Esophagus squamous epithelium (tissue), 5 donors: Measurements from ENCODE around the gene ASF1A. TPM values are rescaled to one million over a fixed set of nuclear protein-coding genes. Genes with fewer than 3 reads are reported as not detected.

ENCODE experiments used
- DNase-seq: peaks from one replicate; lab custom pipeline; 2025; lab: John Stamatoyannopoulos, UW
- H3K27ac ChIP-seq, 4 donors: fragments of 200-600 bp; sonication (generic); one replicate each; pipeline ENCODE4 v1.5.1; 2016 to 2019; ENCODE audit warnings: mild to moderate bottlenecking in 1 of 4
- H3K27me3 ChIP-seq, 4 donors: fragments of 200-600 bp; sonication (generic); 1 replicate in 3 of 4; 2 replicates in 1 of 4; pipeline versions ENCODE4 v1.5.1 to v1.6.0; 2017 to 2021; ENCODE audit warnings: antibody characterized with exemption in 1 of 4
- H3K36me3 ChIP-seq, 3 donors: fragments of 200-600 bp; sonication (generic); one replicate each; pipeline ENCODE4 v1.5.1; 2016 to 2019
- H3K4me1 ChIP-seq, 3 donors: fragments of 200-600 bp; sonication (generic); one replicate each; pipeline ENCODE4 v1.5.1; 2017 to 2019
- H3K4me3 ChIP-seq, 4 donors: fragments of 200-600 bp; sonication (generic); 1 replicate in 3 of 4; 2 replicates in 1 of 4; pipeline ENCODE4 v1.5.1; 2016 to 2019; ENCODE audit warnings: mild to moderate bottlenecking in 2 of 4, moderate library complexity in 1 of 4
- H3K9me3 ChIP-seq, 3 donors: fragments of 200-600 bp; sonication (generic); one replicate each; pipeline ENCODE4 v1.5.1; 2016 to 2019
- CTCF ChIP-seq, 6 experiments: fragments of 450-650 bp in 4 of 6; fragments of 200-600 bp in 2 of 6; sonication (generic) in 2 of 6; IDR thresholded peaks; one replicate each; pipeline ENCODE4 v1.5.1; 2016 to 2019; ENCODE audit warnings: antibody characterized with exemption in 6 of 6, mild to moderate bottlenecking in 4 of 6, moderate library complexity in 4 of 6
- POLR2A ChIP-seq, 4 donors: fragments of 450-650 bp; IDR thresholded peaks; one replicate each; pipeline ENCODE4 v1.6.1; 2017; ENCODE audit warnings: antibody characterized with exemption in 4 of 4, mild to moderate bottlenecking in 4 of 4, moderate library complexity in 3 of 4
- WGBS, 2 donors: methylation state at CpG; one replicate each; pipeline ENCODE4 v1.1.5; 2018; 5-methylcytosine and 5-hydroxymethylcytosine counted together
- intact Hi-C: fragments of 100-400 bp; cut with DNase I; formaldehyde crosslinking; loops from one replicate; pipeline ENCODE4 v1.15.0; 2022
- total RNA-seq, 4 donors: library from RNA; depleted of rRNA; stranded (reverse); fragments of >200 nt; gene quantifications; one replicate each; pipeline ENCODE4 v1.1.0, GENCODE V29; 2016
- donor health status: DM: yes; HTN: yes; CAD: no.

ASF1A gene
- total RNA-seq, 4 donors from 2014 or later, result 10.0 to 16.5 (median 11.9) TPM

- H3K27ac ChIP-seq, result peak within 1 kb of the TSS; percentile 92 to 97 (median 94)
- no peak for TF ChIP-seq CTCF (IDR thresholded peaks at IDR 0.05)
- TF ChIP-seq POLR2A (IDR thresholded peaks at IDR 0.05), result peak in 2 of 4 donors; percentile 52 to 76
- intact Hi-C loops, result no loop called here
- WGBS, 2 donors, result 0 to 1% methylated on average over 10 to 21 of the region's 95 CpGs
- H3K4me1 ChIP-seq, result peaks cover 0 to 35% (median 0%) of the 10 kb centered on the region in 3 donors
- no peaks in the 10 kb centered on the region for H3K27me3 ChIP-seq
- no peaks in the 10 kb centered on the region for H3K9me3 ChIP-seq
- peak; percentile 52 for DNase-seq
- H3K4me3 ChIP-seq, result peak within 1 kb of the TSS; percentile 86 to 94 (median 90)
- peaks cover 0 to 19% (median 0%) of the 10 kb centered on the region in 3 donors for H3K36me3 ChIP-seq
Measured at GRCh38 chr6:118934461-118935330, 40.7 kb downstream of the ASF1A start, which contains the start of gene MCM9. Gene MCM9, minus strand, starts transcription at chr6:118935159. Its CDS starts 3,436 bp downstream, at chr6:118931723.

GRCh38 chr6:118935331-118935668 is 41.3 kb downstream of the ASF1A start:
- no peaks in the 10 kb centered on the region for H3K27me3 ChIP-seq
- H3K9me3 ChIP-seq, result no peaks in the 10 kb centered on the region
- no peak for TF ChIP-seq CTCF (IDR thresholded peaks at IDR 0.05)
- TF ChIP-seq POLR2A (IDR thresholded peaks at IDR 0.05), result no peak
- H3K4me1 ChIP-seq, result peaks cover 0 to 35% (median 0%) of the 10 kb centered on the region in 3 donors
- no peak for DNase-seq
- peak overlapping the region; percentile 86 to 94 (median 90) for H3K4me3 ChIP-seq
- peaks cover 0 to 13% (median 0%) of the 10 kb centered on the region in 3 donors for H3K36me3 ChIP-seq
- WGBS, 2 donors, result 28 to 54% methylated on average over 1 of the region's 1 CpG
- intact Hi-C loops, result no loop called here
- H3K27ac ChIP-seq, result peak overlapping the region; percentile 92 to 97 (median 94)

GRCh38 chr6:118935978-118936703 is 42.2 kb downstream of the ASF1A start:
- no peak for TF ChIP-seq CTCF (IDR thresholded peaks at IDR 0.05)
- no peak for TF ChIP-seq POLR2A (IDR thresholded peaks at IDR 0.05)
- no peaks in the 10 kb centered on the region for H3K9me3 ChIP-seq
- WGBS, 2 donors, result 50 to 74% methylated on average over 3 of the region's 3 CpGs
- DNase-seq, result no peak
- peaks cover 0 to 5% (median 0%) of the 10 kb centered on the region in 3 donors for H3K36me3 ChIP-seq
- peaks cover 0 to 41% (median 0%) of the 10 kb centered on the region in 3 donors for H3K4me1 ChIP-seq
- no peak overlapping the region for H3K4me3 ChIP-seq
- intact Hi-C loops, result no loop called here
- no peaks in the 10 kb centered on the region for H3K27me3 ChIP-seq
- H3K27ac ChIP-seq, result no peak overlapping the region

GRCh38 chr6:118939683-118940082 is 45.7 kb downstream of the ASF1A start:
- 86 to 100% methylated on average over 1 of the region's 1 CpG for WGBS, 2 donors
- Histone ChIP-seq H3K9me3 (peaks cover 0 to 2% (median 2%) of the 10 kb centered on the region in 3 donors), H3K4me1 (peaks cover 0 to 19% (median 0%) of the 10 kb centered on the region in 3 donors), H3K4me3 (no peak overlapping the region), H3K27me3 (no peaks in the 10 kb centered on the region), H3K27ac (no peak overlapping the region), H3K36me3 (no peaks in the 10 kb centered on the region)
- TF ChIP-seq CTCF (IDR thresholded peaks at IDR 0.05) (no peak), POLR2A (IDR thresholded peaks at IDR 0.05) (no peak)
- no peak for DNase-seq
- intact Hi-C loops, result no loop called here
